NCI-H526 (cell line): ENCODE results near the gene TALDO1.
A peak's percentile ranks its signal among the peaks of the same experiment; 100 is the strongest.

Experiments
- DNase-seq, 2 experiments: peaks; one replicate each; lab custom pipeline; 2025; lab: John Stamatoyannopoulos, UW

The TALDO1 gene

GRCh38 chr11:799641-800316, 52.5 kb downstream of the TALDO1 start:
- DNase-seq, result no peak

- DNase-seq, result no peak
Observed at GRCh38 chr11:800473-800872, 53.2 kb downstream of the TALDO1 start.

- DNase-seq, result no peak
Observed at GRCh38 chr11:801097-801780, 54.0 kb downstream of the TALDO1 start.

GRCh38 chr11:802018-802617, 54.9 kb downstream of the TALDO1 start:
- no peak for DNase-seq

- no peak for DNase-seq
Observed at GRCh38 chr11:802693-803466, 55.6 kb downstream of the TALDO1 start.

- no peak for DNase-seq
Observed at GRCh38 chr11:803467-803742, 56.1 kb downstream of the TALDO1 start.

- DNase-seq, result peak; percentile 71 to 93
Observed at GRCh38 chr11:803770-804598, 56.7 kb downstream of the TALDO1 start.

GRCh38 chr11:804599-804964, 57.3 kb downstream of the TALDO1 start:
- DNase-seq, result peak in 1 of 2 experiments; percentile 75

- DNase-seq, result no peak
Observed at GRCh38 chr11:808427-809286, 61.4 kb downstream of the TALDO1 start.

- peak; percentile 97 to 99 for DNase-seq
Observed at GRCh38 chr11:809287-810039, 62.2 kb downstream of the TALDO1 start, which contains the start of gene RPLP2. TSS of gene RPLP2 (plus strand) at chr11:809967. CDS start at chr11:810235, 268 bp downstream.

GRCh38 chr11:810040-810567, 62.8 kb downstream of the TALDO1 start:
- no peak for DNase-seq

- no peak for DNase-seq
Observed at GRCh38 chr11:811446-812245, 64.4 kb downstream of the TALDO1 start.

GRCh38 chr11:812390-812789, 65.1 kb downstream of the TALDO1 start:
- DNase-seq, result no peak

- DNase-seq, result no peak
Observed at GRCh38 chr11:813072-813455, 65.8 kb downstream of the TALDO1 start.

GRCh38 chr11:813456-814096, 66.3 kb downstream of the TALDO1 start:
- DNase-seq, result no peak
